GM19099 (cell line): ENCODE measurements around the gene S100A2.

Experiments used
- POLR2A ChIP-seq: IDR thresholded peaks from 3 replicates; pipeline ENCODE4 v1.6.1; 2011; ENCODE audit warnings: low read depth; ENCODE audit not compliant: insufficient read length; ENCODE audit errors: extremely low read depth

S100A2 gene

DNA sequence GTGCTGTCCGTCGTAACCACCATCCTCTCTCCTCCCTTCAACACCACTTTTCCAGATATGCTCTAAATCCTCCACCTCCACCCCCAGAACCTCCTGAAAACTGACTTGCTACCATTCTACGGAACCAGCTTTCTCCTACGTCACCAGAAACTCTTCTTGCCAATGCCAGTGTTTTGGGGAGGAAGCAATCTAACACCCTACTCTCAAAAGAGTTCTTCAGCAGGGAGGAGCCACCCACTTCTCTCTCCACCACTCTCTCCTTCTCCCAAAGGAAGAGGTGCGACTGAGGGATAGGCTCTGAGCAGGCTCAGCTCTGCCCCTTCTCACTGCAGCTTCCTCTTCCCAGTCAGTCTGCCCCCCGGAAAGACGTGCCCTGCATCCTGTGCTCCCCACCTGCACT, 6.1 kb upstream of the S100A2 start:
- TF ChIP-seq POLR2A: no peak

- no peak for TF ChIP-seq POLR2A
Observed at GRCh38 chr1:153570874-153571273, 5.2 kb upstream of the S100A2 start.

GRCh38 chr1:153569465-153569864, 3.8 kb upstream of the S100A2 start:
- no peak for TF ChIP-seq POLR2A

DNA sequence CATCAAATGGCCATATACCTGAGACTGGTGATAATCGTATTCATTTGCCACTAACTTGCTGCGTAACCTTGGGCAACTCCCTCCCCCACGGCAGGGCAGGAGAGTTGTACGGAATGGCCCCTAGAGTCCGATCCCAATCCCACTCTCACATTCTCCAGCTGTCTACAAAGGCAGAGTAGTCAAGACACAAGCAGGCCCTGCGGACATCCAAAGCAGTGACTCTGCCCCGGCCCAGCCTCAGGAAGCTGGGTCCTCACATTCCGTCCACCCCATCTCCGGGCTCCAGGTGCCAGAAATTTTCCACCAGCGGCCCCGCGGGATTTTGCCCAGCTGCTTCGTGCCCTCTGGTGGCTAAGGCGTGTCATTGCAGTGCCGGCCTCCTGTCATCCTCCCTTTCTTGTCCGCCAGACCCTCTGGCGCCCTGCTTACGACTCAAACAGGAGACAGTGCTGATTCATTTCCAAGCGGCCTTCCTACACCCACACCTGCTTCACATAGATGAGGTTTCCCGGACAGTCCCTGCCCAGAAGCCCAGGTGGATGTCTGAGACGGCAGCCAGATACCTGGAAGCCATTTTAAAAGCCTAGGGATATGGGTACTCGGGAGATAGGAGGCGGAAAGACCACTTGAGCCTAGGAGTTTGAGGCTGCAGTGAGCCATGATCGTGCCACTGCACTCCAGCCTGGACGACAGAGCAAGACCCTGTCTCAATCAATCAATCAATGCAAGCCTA, 2.9 kb upstream of the S100A2 start:
- TF ChIP-seq POLR2A: no peak

GRCh38 chr1:153567621-153568366, 2.1 kb upstream of the S100A2 start:
- TF ChIP-seq POLR2A: no peak

- TF ChIP-seq POLR2A: no peak
Observed at GRCh38 chr1:153566414-153567371, 1.0 kb upstream of the S100A2 start.

GRCh38 chr1:153563991-153564390, 1.7 kb downstream of the S100A2 start:
- TF ChIP-seq POLR2A: no peak

DNA sequence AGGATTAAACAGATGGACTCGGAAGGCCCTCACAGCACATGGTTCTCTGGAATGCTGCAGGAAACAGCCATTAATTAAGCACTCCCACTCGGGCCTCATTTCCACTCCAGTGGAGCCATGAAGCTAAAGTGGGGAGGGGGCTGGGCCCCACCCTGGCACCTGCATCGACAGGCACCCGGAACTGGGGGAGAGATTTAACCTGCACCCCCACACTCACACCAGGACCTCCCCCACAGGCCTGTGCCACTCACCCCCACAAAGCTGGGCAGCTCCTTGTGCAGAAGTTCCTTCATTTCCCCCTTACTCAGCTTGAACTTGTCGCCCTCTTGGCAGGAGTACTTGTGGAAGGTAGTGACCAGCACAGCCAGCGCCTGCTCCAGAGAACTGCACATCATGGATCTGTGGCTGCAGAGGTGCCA, 2.2 kb downstream of the S100A2 start:
- no peak for TF ChIP-seq POLR2A

GRCh38 chr1:153561466-153561985, 4.1 kb downstream of the S100A2 start:
- TF ChIP-seq POLR2A: no peak

- no peak for TF ChIP-seq POLR2A
Observed at GRCh38 chr1:153560771-153561465, 4.7 kb downstream of the S100A2 start.

DNA sequence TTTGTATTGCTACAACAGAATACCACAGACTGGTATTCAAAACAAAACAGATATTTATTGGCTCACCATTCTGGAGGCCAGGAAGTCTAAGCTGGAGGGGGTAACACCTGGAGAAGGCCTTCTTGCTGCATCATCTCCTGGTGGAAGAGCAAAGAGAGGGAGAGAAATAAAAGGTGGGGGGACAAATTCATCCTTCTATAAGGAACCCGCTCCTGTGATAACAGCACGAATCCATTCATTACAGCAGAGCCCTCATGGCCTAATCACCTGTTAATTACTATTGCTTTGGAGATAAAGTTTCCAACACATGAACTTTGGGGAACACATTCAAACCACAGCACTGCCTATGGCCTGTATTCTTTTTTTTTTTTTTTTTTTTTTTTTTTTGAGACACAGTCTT, 5.4 kb downstream of the S100A2 start:
- no peak for TF ChIP-seq POLR2A

GRCh38 chr1:153557877-153558276, 7.8 kb downstream of the S100A2 start:
- TF ChIP-seq POLR2A: no peak

DNA sequence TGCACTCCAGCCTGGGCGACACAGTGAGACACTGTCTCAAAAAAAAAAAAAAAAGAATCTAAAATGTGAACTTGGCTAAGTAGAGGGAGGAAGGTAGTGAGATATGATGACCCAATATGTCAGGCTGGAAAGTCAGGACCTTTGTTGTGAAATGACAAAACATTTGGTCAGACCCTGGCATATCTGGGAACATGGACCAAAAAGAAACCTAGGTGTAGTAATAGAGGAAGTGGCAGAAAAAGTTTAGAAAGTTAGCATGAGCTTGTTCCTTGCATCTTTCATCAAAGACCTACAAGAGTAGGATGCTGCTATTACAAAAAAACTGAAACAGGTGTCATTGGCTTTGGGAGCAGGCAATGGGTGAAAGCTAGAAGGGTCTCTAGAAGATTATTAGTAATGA, 9.3 kb downstream of the S100A2 start:
- TF ChIP-seq POLR2A: no peak

DNA sequence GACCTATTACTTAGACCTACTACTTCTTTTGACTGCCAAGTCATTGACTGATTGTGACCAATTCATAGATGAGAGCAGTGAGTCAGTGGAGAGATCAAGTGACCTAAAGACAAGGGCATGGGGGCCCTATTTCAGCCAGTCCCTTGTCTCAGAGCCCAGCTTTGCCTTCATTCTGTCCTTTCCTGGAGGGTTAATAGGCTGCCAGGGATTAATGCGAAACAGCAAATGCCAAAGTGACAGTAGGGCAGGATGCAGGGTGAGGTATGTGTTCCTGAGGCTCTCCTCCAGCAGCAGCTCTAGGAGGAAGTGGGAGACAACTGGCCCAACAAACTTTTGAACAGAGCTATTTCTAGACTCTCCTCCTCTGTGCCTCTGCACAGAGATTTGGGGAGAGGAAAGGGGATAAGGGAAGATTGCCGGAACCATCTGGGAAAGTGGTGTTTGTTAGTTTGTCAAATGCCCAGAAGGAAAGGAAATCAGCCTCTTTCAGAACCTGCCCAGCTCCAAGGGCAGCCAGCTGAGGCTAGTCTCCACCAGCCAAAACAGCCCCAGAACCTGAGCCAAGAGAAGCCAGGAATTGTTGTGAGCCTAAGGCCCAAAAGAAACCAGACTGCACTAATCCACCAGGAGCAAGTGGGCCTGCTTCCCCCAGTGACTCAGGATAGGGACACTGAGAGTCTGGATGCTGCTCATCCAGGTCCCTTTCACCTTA, 11.7 kb downstream of the S100A2 start:
- no peak for TF ChIP-seq POLR2A
